NCI-H526 (cell line): Measurements from ENCODE around the gene CCDC51.
A peak's percentile ranks its signal among the peaks of the same experiment; 100 is the strongest.

ENCODE experiments used
- DNase-seq, 2 experiments: peaks; one replicate each; lab custom pipeline; 2025; lab: John Stamatoyannopoulos, UW

CCDC51 gene

DNA sequence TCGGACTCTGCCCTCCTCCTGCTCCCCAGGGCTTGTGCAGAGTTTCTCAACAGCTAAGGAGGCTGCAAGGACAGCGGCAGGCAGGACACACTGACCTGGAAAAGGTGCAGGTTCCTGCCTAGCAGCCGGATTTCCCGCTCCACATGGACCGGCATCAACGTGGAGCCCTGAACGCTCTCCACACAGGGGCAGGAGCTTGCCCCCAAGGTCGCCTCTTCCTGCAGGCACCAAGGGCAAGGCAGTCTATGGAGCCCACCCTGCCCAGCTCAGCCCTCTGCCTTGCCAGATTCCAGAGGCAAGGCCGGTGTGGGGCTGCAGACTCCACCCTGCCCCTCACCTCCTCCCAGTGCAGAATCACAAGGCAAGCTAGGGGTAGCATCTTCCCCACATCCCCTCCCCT, 20.8 kb downstream of the CCDC51 start:
- DNase-seq: no peak

DNA sequence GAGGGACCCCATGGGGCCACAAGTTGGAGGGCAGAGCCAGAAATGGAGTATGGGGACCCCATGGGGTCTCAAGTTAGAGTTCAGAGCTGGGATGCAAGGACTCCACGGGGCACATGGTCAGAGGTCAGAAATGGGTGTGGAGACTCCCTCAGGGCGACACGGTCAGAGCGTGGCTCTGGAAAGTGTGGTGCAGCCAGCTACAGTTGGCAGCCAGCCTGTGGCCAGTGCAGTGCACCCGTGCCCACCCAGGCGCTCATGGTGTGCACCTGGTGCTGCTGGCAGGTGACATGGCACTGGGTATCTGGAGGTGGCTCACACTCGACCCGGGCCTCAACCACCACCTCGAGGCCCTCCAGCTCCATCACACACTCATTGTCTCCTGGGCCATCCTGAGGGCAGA, 21.3 kb downstream of the CCDC51 start:
- DNase-seq: no peak

GRCh38 chr3:48418140-48418539, 21.8 kb downstream of the CCDC51 start:
- DNase-seq: no peak

DNA sequence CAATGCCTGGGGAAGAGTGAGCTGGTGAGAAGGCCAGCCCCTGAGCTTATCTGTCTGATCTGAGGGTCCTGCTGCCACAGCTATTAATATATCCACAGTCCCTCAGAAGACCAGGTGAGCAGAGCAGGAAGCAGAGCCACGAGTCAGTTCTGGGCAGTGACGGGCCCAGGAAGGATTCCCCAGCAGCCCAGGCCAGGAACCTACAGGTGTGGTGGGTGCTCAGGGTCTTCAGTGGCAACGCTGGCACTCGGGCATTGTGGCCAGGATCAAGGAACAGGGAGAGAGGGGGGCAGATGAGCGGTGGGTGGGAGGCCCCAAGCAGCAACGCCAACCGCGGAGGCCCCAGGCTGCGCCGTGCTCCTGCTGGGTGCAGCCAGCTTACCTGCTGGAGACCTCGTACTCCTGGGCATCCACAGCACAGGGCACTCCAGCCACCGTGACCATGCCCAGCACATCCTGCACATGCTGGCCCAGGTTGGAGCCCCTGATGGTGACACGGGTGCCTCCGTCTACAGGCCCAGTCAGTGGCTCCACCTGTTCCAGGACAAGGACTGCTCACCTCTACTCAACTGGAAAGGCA, 22.3 kb downstream of the CCDC51 start:
- no peak for DNase-seq

DNA sequence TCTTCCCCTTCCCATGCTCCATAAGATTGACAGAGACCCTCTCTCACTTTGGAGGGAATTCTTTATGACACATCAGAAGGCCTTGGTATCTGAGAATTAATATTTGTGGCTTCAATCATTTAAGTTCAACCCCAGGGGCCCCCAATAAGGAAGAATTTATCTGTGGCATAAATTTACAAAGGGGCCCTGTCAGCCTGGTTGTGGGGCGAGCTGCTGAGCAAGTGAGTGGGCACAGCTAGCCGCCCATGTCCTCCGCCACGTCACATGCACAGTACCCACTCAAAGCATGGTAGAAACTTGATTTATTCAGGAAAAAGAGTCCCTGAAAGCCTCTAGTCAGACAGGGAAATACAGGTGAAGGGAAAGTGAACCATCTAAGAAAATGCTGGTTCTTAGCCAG, 23.4 kb downstream of the CCDC51 start:
- no peak for DNase-seq

DNA sequence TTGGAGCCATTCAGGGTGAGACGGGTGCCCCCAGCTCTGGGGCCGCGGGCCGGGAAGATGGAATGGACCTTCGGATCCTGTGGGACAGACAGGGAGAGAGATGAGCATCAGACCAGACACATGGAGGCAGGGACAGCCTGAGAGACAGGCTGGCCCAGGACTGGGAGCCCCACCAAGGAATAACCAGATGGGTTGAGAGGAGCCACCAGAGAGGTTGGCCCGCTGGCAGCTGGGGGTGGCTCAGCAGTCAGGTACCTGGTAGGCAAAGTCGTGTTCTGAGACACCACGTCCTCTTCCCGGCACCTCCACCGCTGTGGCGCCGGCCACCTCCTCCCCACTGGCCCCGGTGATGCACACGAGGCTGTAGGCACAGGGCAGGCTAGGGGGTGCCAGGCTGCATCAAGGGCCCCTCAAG, 23.8 kb downstream of the CCDC51 start:
- no peak for DNase-seq

- peak in 1 of 2 experiments; percentile 1 for DNase-seq
These were observed 24.5 kb downstream of the CCDC51 start for GRCh38 chr3:48415251-48415953.

DNA sequence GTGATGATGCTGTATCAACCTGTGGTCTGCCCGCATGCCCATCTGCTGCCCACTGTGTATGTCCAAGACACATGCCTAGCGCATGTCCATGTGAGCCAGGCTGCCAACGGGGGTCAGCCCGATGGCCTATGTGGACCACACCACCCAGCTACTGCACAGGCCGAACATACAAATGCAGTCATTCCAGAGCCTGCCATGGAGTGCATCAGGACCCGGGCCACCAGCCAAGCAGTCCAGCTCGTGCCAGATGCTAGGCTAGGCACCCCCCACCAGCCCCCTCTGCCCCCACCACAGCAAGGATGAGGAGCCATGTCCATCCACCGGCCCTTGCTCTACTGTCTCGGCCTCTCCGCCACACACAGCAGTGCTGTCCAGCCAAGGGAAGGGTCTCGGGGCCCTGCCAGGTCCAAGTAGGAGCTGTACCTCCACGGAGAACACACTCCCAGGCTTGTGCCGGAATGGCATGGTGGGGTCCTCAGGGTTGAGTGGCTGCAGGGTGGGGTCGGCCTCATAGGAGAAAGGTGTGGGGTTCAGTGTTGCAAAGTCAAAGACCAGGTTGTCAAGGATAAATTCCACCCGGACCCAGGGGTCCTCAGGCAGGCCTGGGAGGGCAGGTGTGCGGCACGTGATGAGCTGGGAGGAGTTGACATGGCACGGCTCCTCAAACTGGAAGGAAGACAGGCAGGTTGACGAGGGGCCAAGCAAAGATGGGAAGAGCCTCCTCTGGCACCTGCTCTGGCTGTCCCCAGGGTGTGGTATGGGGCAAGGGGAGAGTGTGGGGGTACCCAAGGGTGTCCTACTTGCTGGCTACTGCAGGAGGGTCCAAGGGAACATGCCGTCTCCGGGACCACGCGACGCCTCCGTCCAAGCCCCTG, 25.3 kb downstream of the CCDC51 start:
- no peak for DNase-seq

- no peak for DNase-seq
These were observed 26.3 kb downstream of the CCDC51 start for GRCh38 chr3:48413611-48414010.

GRCh38 chr3:48413086-48413485, 26.8 kb downstream of the CCDC51 start:
- DNase-seq: no peak

- DNase-seq: no peak
These were observed 27.4 kb downstream of the CCDC51 start for GRCh38 chr3:48412375-48413001.

- DNase-seq: no peak
These were observed 28.1 kb downstream of the CCDC51 start for GRCh38 chr3:48411606-48412374.

GRCh38 chr3:48411041-48411588, 28.8 kb downstream of the CCDC51 start:
- no peak for DNase-seq

GRCh38 chr3:48410205-48411040, 29.5 kb downstream of the CCDC51 start:
- no peak for DNase-seq

- DNase-seq: no peak
These were observed 30.4 kb downstream of the CCDC51 start for GRCh38 chr3:48409291-48410201.

DNA sequence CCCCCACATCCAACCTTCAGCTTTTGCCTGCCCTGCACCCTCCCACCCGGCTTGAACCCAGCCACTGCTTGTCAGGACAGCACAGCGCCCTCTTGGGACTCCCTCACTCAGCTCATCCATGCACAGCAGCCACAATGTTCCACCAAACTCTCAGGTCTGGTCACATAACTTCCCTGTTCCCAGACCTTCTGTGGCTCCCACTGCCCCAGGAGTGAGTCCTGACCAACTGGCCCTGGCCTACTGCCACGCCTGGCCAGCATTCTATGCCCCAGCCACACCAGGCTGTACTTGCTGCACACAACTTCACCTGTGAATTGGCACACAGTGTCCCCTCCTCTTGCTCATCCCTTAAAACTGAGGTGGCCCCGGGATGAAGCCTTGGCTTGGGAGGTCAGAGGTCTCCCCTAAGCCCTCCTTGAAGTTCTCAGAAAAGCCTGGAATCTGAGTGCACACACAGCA, 31.1 kb downstream of the CCDC51 start:
- no peak for DNase-seq

- DNase-seq: no peak
These were observed 32.3 kb downstream of the CCDC51 start for GRCh38 chr3:48407542-48408099.

DNA sequence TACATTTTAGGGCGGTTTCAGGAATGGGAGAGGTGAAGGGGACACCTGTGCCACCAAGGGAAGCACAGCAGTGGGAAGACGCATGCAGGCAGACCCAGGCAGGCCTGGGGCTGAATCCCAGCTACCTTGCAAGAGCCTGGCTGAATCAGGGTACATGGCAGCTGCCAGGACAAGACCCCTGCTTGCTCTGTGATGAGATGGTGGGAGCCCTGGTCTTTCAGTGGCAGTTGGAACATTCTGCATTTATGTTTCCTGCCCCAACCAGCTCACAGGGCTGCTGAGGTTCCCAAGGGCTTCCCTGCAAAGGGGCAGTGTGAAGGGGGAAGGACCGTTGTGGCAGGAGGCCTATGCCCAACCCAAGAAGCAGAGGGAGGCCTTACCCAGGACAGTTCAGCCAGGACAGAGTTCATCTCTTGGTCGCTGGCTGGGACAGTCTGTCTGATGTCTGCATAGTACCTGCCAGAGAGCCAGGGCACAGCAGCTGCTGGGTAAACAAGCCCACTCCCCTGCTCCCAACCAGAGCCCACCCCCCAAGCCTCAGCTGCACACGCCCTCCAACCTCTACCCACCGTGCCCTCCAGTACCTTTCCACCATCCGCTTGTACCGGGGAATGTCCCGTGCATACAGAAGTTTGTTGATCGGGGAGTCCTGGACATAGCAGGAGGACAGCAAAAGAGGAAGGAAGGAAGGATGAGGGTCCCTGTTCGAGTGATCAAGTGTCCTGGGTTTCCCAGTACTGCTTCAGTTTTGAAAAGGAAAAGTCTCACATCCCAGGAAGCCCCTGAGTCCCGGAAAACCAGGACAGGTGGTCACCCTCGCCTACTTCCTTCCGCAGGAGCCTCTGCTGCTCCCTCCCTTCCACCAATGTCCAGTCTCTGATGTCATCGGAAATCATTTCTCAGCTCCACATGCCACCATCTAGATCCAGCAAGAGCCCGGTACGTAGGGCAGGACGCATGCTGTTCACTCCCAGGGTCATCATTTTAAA, 33.2 kb downstream of the CCDC51 start:
- no peak for DNase-seq
